ENCODE data around the gene CNTNAP2. TPM values are rescaled to one million over a fixed set of nuclear protein-coding genes. Genes with fewer than 3 reads are reported as not detected.
"Not testable (repeated sequence)": the region's sequence is repeated elsewhere in the genome, so short reads cannot be mapped to it uniquely, and the experiment has no call there.

Gene CNTNAP2
- total RNA-seq, 1 donor from 2014 or later: 2.0 TPM

DNA sequence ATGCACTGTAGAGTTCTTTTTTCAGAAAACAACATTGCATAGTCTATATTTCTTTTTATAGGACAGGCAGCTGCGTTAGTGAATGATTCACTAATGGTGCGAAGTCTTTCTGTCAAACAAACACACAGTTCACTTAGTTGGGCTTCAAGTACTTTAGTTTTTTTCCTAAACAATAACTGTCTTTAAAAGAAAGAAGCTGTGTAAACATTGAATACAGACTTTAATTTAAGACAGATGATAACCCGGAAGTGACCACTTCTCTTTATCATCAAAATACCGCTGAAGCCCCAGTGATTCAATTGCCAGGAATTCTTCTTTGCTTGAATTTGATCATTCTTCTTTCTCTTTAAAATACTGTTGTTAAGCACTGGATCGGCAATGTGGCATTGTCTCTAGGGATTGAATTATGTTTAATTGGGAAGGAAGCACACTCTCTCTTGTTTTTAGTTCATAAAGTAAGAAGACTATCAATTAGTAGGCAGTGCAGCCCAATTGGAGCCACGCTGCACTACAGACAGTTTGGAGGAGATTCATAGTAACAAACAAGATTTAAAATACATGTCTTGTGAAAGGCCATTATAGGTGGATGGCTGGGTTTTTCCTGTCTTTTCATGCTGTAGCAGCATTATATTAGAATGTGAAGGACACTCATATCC lies 30.4 kb downstream of the CNTNAP2 start:
- no peak for DNase-seq (ENCODE audit: low spot score)
- ATAC-seq: no peak

DNA sequence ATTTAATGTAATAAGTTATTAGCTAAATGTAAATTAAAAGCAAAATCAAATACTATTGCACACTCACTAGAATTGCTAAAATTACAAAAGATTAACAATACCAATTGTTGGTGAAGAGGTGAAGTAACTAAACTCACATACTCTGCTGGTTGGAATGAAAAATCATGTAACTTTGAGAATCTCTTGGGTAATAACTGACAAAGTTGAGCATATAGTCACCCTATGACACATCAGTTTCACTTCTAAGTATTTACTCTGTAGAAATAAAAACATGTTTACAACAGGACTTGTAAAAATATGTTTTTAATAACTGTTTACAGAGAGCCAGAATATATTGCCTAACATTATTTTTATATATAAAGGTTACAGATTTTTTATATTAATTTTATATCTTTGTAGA lies 33.6 kb downstream of the CNTNAP2 start:
- no peak for ATAC-seq
- DNase-seq (ENCODE audit: low spot score): no peak

DNA sequence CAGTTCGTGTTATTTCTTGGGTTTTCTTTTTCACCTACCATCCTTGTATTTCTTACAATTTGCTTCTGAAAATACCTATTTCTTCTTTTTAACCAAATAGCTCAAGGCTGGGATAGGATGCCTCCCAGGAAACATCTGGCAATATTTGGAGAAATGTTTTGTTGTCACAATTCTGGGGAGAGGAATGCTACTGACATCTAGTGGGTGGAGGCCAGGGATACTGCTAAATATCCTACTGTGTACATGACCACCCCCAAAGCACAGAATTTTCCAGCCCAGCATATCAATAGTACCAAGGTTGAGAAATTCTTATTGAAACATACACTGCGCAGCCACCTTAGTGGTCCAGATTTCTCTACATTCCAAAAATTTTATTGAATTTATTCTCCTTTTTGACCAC lies 55.5 kb downstream of the CNTNAP2 start:
- no peak for ATAC-seq
- DNase-seq (ENCODE audit: low spot score): no peak

DNA sequence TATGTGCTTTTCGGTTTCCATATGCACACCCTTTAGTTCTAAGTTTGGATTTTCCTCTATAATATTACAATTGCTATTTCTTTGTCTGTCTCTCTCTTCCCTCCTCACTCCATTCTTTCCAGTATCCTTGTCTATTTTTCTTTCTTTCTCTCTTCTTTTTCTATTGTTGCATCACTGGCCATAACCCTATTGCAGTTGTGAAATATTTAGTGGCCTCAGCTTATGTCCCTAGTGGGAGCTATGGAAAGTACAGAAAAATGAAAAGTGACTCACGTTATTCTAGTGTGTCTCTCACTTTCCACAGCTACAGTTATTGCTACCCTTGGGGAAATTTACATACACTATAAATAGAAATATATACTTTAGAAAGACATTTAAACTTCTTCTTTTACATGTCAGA lies 59.1 kb downstream of the CNTNAP2 start:
- no peak for DNase-seq (ENCODE audit: low spot score)
- no peak for ATAC-seq

DNA sequence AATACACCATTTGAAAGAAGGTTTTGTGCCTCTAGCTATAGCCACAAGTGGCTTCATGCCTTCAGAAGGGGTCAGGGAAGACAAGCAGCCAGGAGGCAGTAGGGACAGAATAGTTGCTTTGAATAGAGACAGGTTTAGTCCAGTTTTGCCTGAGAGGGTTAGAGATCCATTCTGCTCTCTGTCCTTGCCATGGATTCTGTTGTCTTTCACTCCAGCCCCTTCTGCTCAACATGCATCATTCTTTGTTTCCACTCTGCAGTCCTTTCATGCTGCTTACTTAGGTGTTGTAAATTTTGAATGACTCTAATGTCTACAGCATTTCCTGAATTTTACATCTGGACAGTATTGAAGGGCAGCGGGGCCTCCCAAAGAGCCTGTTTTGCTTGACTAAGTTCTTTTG lies 60.3 kb downstream of the CNTNAP2 start:
- DNase-seq (ENCODE audit: low spot score) (no peak), ATAC-seq (no peak)

DNA sequence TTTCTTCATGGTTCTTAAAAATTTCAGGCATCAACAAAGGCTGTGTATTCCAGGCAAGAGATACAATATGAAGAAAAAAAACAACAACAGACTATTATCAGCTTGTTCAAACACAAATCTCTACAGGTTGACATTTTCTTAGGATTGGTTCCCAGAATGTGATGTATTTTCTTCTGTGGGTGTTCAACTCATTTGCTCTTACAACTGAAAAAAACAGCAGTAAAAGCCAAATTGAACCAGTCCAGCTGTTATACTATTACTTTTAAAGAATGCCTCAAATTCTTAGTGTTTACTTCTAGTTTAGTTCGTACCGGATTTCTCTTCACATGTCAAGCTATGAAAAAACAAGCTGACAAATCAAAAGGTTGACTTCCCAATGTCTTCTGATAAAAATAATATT lies 60.7 kb downstream of the CNTNAP2 start:
- ATAC-seq (no peak), DNase-seq (ENCODE audit: low spot score) (no peak)

DNA sequence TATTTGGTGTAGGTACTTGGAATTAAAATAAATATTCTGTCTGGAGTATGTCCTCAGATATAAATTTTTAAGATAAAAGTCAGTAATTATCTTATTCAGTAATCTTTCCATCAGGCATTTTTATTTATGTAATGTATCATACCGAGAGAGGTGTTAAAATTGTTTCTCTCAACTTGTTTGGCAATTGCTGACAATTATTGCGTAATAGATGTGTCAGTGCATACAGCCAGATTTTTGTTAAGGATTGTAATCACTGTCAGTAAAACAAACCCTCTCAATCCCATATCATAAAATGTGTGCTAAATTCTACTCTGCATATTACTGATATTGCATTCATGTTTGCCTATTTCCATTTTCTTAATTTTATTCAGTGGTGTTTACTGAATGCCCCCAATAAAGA lies 69.2 kb downstream of the CNTNAP2 start:
- DNase-seq (ENCODE audit: low spot score) (no peak), ATAC-seq (no peak)

DNA sequence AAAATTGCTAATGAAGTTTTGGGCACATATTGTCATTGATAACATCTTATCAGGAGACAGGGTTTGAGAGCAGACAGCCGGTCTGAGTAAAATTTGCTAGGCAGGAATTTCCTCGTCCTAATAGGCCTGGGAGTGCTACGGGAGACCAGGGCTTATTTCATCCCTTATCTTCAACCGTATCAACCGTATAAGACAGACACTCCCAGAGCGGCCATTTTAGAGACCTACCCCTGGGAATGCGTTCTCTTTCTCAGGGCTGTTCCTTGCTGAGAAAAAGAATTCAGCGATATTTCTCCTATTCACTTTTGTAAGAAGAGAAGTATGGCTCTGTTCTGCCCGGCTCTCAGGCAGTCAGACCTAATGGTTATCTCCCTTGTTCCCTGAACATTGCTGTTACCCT lies 74.8 kb downstream of the CNTNAP2 start:
- ATAC-seq; DNase-seq (ENCODE audit: low spot score): not testable (repeated sequence)

DNA sequence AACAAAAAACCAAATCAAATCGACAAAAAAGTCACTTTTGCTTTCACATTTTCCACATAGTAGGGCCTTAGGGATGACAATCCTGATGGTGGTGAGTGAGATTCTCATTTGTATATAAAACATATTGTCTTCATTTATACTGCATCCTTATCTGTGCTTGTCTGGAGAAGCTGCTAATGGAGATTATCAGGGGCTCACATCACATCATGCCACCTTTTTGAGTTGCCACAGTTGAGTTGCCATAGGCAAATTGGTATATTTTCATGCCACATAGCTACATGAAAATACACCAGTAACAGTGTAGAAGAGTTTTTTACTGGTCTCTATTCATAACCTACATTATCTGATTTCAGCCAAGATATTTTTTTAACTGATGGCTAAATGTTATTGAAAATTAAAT lies 85.3 kb downstream of the CNTNAP2 start:
- DNase-seq (ENCODE audit: low spot score) (no peak), ATAC-seq (no peak)

DNA sequence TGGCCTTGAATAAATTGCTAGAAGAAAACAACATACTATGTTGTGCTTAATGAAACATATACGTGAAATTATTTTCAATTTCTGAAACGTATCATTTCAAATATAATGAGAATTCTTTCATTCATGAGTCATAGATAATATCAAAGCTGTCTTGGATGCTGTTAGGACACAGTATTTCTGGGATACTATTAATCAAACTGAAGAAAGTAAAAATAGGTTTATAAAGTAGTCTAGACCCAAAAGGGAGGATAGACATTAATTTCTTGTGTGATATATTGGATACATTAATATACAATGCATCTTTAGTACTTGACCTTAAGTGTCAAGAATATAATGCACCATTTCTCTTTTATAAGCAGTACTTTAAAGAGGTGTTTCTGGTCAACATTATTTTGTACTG lies 89.7 kb downstream of the CNTNAP2 start:
- DNase-seq (ENCODE audit: low spot score) (no peak), ATAC-seq (no peak)

DNA sequence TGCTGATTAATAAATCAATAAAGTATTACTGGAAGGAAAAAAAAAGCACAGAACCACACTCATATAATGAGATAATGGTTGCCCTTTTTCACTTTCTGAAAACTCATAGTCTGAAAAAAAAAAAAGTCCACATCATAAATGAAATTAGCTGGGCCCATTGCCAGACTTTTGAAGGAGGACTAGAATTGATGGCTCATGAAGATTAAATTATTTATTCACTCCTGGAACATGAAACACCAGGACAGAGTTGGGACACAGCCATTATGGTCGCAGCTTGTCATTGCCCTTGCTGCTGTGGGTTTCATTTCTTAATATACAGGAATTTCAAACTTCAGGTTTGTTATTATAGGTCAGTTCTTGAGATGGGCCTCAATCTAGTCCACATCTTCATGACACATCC lies 91.9 kb downstream of the CNTNAP2 start:
- no peak for DNase-seq (ENCODE audit: low spot score)
- ATAC-seq: no peak

DNA sequence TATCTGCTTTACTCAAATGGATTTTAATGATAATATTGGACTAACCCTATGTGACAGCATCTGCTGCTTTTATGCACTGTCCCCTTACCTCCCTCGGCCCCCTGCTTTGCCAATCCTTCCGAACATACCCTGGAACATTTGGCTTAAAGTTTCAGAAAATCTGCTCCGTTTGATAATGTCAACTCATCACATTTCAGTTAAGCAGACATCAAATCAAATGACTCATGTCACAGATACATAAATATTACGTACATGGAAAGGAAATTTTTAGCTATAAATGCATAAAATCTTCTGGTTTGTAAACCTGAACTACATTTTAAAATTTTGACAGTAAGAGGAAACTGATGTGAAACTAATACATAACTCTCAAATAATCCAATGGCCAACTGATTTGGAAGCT lies 98.2 kb downstream of the CNTNAP2 start:
- DNase-seq (ENCODE audit: low spot score) (no peak), ATAC-seq (no peak)

DNA sequence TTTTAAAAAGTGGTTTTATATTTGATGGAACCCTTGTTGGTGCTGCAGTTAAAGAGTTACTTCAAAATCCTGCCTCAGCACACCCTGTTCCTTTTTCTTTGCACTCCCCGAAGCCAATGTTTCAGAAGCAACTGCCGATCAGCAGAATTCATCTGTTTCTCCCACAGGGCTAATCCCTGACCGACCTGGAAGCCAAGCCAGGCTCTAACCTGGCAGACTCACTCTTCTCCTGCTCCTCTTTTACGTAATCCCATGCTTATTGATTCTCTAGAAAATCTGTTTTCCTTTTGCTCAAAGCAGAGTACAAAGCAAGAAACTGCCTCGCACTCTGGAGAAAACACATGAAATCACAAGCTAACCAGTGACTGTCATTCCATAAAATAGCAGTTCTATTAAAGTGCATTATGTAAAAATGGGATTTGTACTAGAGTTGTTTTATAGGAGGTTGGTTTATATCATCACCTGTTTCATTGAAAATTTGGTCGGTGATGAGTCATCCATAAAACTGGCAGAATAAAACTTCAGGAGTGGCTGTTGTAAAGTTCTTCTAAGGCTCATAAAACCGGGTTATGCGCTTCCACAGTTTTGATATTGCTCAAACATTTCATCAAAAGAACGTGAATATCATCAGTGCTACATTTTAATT lies 99.9 kb downstream of the CNTNAP2 start:
- peak; percentile 47 for ATAC-seq

DNA sequence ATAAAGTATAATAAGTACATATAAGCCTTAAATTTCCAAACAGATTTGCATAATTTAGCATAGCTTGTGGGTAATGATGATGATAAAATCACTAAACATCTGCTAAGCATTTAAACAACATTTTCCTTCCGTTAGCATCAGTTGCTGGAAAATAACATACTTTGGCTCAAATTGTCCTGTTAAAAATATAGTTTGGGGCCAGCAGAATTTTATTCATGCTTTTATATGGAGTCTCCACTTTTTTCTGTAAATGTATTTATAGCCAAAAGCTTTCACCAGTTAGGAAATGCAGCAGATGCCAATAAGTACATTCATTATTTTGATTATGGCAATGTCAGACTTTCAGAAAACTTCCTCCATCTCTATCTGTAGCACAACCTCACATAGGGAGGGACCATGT lies 107.2 kb downstream of the CNTNAP2 start:
- ATAC-seq (no peak), DNase-seq (ENCODE audit: low spot score) (no peak)

More for the DNA sequence above, 99.9 kb downstream of the CNTNAP2 start:
- DNase-seq (ENCODE audit: low spot score): no peak

DNA sequence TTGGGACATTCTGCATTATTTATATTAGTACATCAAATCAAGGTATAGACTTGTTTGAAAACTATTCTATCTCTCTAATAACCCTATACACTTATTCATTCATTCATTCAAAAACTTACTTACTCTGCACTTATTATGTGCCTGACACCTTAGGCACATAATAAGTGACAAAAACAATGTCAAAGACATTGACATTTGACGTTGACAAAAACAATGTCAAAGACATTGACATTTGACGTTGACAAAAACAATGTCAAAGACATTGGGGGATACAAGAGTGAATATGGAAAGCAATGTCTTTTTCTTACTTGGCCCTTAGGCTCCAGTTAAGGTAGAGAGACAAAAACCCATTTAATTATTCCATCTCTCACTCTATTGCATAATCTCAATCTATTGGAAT lies 116.0 kb downstream of the CNTNAP2 start:
- ATAC-seq: no peak
- no peak for DNase-seq (ENCODE audit: low spot score)

DNA sequence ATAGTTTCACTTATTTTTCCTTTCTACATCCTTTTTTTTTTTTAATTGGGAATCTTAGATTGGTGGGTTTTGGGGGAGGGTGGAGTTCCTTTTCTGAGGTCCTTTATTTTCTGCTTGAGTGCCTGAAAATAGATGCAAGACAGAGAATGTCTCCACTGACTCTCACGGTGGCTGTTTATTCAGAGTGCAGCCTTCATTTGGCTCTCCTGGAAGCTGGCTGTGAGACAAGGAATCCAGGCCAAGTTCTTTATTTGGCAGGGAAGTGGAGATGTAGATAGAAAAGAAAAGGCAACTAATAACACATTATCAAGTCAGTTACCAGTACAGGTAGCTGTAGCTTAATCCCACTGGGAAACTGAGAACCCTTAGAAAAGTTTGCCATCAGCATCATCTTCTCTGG lies 118.6 kb downstream of the CNTNAP2 start:
- no peak for ATAC-seq
- no peak for DNase-seq (ENCODE audit: low spot score)

DNA sequence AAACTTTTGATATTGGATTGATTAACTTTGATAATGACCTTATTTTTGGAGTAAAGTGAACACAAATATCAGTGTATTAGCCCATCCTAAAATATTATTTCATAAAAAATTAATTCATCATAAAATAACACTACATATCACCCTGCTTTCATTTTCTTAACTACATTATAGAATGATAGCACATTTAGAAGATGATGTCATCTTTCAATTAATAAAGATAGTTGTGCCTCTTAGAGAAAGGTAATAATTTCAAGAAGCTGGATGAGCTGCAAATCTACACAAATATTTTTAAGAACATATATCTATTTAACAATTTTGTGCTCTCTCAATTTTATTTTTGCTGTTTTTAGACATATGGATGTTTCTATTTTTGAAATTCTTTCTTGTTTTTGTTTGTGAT lies 126.1 kb downstream of the CNTNAP2 start:
- DNase-seq (ENCODE audit: low spot score): no peak
- no peak for ATAC-seq

DNA sequence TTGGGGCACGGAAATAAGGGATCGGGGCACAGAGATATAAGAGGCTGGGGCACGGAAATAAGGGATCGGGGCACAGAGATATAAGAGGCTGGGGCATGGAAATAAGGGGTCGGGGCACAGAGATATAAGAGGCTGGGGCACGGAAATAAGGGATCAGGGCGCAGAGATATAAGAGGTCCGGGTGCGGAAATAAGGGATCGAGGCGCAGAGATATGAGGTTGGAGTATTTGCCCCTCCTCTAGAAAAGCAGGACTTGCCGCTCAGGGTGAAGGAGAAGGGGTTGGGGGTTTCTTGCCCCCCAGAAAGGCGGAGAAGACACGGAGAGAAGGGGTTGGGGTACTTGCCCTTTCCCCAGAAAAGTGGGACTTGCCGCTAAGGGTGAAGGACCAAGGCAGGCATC lies 131.4 kb downstream of the CNTNAP2 start:
- not testable (repeated sequence) for ATAC-seq; DNase-seq (ENCODE audit: low spot score)

DNA sequence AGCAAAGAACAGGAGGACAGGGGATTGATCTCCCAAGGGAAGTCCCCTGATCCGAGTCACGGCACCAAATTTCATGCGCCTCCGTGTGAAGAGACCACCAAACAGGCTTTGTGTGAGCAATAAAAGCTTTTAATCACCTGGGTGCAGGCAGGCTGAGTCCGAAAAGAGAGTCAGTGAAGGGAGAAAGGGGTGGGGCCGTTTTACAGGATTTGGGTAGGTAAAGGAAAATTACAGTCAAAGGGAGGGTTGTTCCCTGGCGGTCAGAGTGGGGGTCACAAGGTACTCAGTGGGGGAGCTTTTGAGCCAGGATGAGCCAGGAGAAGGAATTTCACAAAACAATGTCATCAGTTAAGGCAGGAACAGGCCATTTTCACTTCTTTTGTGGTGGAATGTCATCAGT lies 132.1 kb downstream of the CNTNAP2 start:
- not testable (repeated sequence) for ATAC-seq

DNA sequence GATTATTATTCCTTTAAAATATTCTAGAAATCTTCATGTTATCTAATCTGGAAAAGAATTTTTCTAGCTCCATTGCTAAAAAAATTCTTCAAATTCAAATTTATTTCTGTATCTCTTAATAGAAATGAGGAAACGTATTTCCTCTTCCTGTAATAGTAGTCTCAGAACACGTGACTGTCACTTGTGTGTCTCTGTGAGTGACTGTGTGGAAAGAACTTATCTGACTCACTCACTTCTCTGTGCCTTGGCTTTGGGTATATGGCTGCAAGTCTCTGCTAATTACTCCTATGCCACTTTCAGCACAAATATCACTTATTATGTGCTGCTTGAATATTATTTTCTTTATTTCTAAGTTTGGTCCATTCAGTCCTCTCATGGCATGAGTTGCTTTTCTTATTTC lies 132.7 kb downstream of the CNTNAP2 start:
- no peak for DNase-seq (ENCODE audit: low spot score)
- ATAC-seq: no peak

More for the DNA sequence above, 132.1 kb downstream of the CNTNAP2 start:
- DNase-seq (ENCODE audit: low spot score): not testable (repeated sequence)

DNA sequence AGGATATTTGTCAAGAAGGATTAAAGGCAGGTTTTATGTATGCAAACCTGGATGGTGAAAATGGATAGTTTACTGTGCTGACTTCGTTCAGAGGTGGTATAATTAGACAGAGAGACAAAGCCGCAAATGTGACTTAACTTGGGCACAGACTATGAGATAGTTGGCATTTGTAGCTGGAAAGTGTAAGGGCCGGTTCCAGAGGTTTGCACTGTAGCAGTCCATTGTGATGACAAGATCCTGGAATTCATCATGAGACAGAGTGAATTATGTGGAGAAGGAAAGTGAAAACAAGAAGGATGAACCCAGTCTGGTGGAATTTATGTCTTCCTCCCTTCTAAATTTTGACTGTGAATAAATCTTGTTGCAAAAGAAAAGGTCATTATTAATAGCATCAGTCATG lies 139.0 kb downstream of the CNTNAP2 start:
- no peak for DNase-seq (ENCODE audit: low spot score)
- ATAC-seq: no peak

DNA sequence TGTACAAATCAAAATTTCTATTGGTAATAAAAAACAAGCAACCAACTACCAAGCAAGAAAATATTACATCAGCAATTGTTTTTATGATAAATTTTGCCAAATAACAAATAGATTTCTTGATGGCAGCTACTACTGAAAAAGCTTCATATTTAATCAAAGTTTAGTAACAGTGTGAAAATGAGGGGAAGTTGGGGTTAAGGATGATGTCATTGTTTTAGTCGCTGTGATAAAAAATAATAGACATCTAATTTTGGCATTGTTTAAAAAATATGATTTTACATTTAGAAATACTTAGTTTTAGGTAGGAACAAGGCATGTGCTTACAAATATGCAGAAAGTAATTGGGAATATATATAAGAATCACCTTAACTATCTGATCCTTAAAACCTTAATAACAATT lies 145.9 kb downstream of the CNTNAP2 start:
- DNase-seq (ENCODE audit: low spot score) (no peak), ATAC-seq (no peak)

DNA sequence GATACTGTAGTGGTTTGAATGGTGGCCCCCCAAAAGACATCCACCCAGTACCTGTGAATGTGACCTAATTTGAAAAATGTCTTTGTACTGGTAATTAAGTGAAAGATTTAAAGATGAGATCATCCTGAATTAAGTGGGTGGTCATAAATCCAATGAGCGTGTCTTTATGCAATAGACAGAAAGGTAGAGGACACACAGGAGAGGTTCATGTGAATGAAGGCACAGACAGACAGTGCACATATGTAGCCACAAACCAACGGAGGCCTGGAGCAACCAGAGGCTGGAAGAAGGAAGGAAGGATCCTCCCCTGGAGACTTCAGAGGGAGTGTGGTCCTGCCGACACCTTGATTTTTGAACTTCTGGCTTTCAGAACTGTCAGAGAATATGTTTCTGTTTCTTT lies 160.3 kb downstream of the CNTNAP2 start:
- DNase-seq (ENCODE audit: low spot score) (no peak), ATAC-seq (no peak)

Measured in left lobe of liver (tissue), 2 donors.